Keratinocyte (primary cell): ENCODE measurements around the gene ARPP19. TPM values are rescaled to one million over a fixed set of nuclear protein-coding genes. Genes with fewer than 3 reads are reported as not detected.
A peak's percentile ranks its signal among the peaks of the same experiment; 100 is the strongest.

ENCODE experiments used
- DNase-seq: peaks from one replicate; pipeline ENCODE4 v3.0.0-alpha.2; 2011; ENCODE audit warnings: low read depth, missing footprints, low spot score
- FAIRE-seq: peaks from 2 replicates; lab custom pipeline; 2011; peaks lifted over from hg19 to GRCh38; lab: Jason Lieb, UNC
- H2AFZ ChIP-seq: 2 replicates; pipeline ENCODE4 v1.6.0; 2012; ENCODE audit warnings: low read length, control low read depth, inconsistent platforms; ENCODE audit not compliant: control insufficient read depth
- H3K27ac ChIP-seq: 2 replicates; pipeline ENCODE4 v1.5.1; 2011; ENCODE audit warnings: low read length; ENCODE audit not compliant: control insufficient read depth, insufficient read depth
- H3K27me3 ChIP-seq: 3 replicates; pipeline ENCODE4 v1.6.0; 2011; ENCODE audit warnings: low read length; ENCODE audit not compliant: control insufficient read depth, insufficient read depth; ENCODE audit errors: extremely low read depth
- H3K36me3 ChIP-seq, 2 experiments: 2 replicates in 1 of 2; 3 replicates in 1 of 2; pipeline ENCODE4 v1.5.1; 2011; ENCODE audit warnings: low read length in 2 of 2, mild to moderate bottlenecking in 1 of 2; ENCODE audit not compliant: control insufficient read depth in 2 of 2, insufficient read depth in 2 of 2; ENCODE audit errors: extremely low read depth in 1 of 2
- H3K4me1 ChIP-seq: 3 replicates; pipeline ENCODE4 v1.5.1; 2011; ENCODE audit warnings: low read length; ENCODE audit not compliant: control insufficient read depth, insufficient read depth; ENCODE audit errors: extremely low read depth
- H3K4me2 ChIP-seq: 3 replicates; pipeline ENCODE4 v1.6.0; 2011; ENCODE audit warnings: low read depth, low read length; ENCODE audit not compliant: control insufficient read depth, insufficient read depth; ENCODE audit errors: extremely low read depth
- H3K4me3 ChIP-seq, 3 experiments: fragments of 200-600 bp in 1 of 3; sonication (generic) in 1 of 3; 2 replicates in 2 of 3; 3 replicates in 1 of 3; pipeline ENCODE4 v1.5.1; 2011 to 2016; ENCODE audit warnings: low read length in 3 of 3, mild to moderate bottlenecking in 3 of 3, control low read depth in 2 of 3, inconsistent platforms in 1 of 3, low read depth in 1 of 3, mixed read lengths in 1 of 3, mixed run types in 1 of 3, moderate library complexity in 1 of 3; ENCODE audit not compliant: control insufficient read depth in 2 of 3, insufficient read depth in 2 of 3; ENCODE audit errors: extremely low read depth in 1 of 3
- H3K79me2 ChIP-seq: 2 replicates; pipeline ENCODE4 v1.6.0; 2012; ENCODE audit warnings: low read length; ENCODE audit not compliant: control insufficient read depth, insufficient read depth
- H3K9ac ChIP-seq: 3 replicates; pipeline ENCODE4 v1.6.0; 2011; ENCODE audit warnings: low read length; ENCODE audit not compliant: control insufficient read depth, insufficient read depth; ENCODE audit errors: extremely low read depth
- H3K9me1 ChIP-seq: 3 replicates; pipeline ENCODE4 v1.6.0; 2011; ENCODE audit warnings: low read length; ENCODE audit not compliant: control insufficient read depth, insufficient read depth; ENCODE audit errors: extremely low read depth
- H3K9me3 ChIP-seq: 2 replicates; pipeline ENCODE4 v1.5.1; 2012; ENCODE audit warnings: low read depth, low read length; ENCODE audit not compliant: control insufficient read depth
- H4K20me1 ChIP-seq: 3 replicates; pipeline ENCODE4 v1.6.0; 2011; ENCODE audit warnings: low read length; ENCODE audit not compliant: control insufficient read depth, insufficient read depth; ENCODE audit errors: extremely low read depth
- CTCF ChIP-seq, 3 experiments: IDR thresholded peaks in 1 of 3; conservative IDR thresholded peaks in 1 of 3; optimal IDR thresholded peaks in 1 of 3; 2 replicates in 2 of 3; 3 replicates in 1 of 3; pipeline versions ENCODE3 to v1.5.1; 2011; ENCODE audit warnings: low read length in 3 of 3, mild to moderate bottlenecking in 3 of 3, moderate library complexity in 2 of 3, control low read depth in 1 of 3, inconsistent platforms in 1 of 3; ENCODE audit not compliant: insufficient read depth in 2 of 3; ENCODE audit errors: extremely low read depth in 1 of 3
- EZH2 ChIP-seq: IDR thresholded peaks from one replicate; pipeline ENCODE4 v1.6.1; 2012; ENCODE audit warnings: inconsistent platforms, mild to moderate bottlenecking, low read length, moderate library complexity
- dilution Hi-C: fragments of 300-500 bp; cut with MboI; formaldehyde crosslinking; loops from one replicate; pipeline ENCODE4 v1.7.0; 2020; ENCODE audit warnings: low sequenced_read_pairs; ENCODE audit not compliant: extremely low pct_ligation_motif_present
- polyA plus RNA-seq, 5 experiments: library from polyadenylated mRNA; depleted of rRNA in 3 of 5; stranded (reverse) in 3 of 5; stranded (forward) in 1 of 5; unstranded in 1 of 5; fragments of >200 nt; gene quantifications; 1 replicate in 1 of 5; 2 replicates in 3 of 5; 3 replicates in 1 of 5; pipeline versions ENCODE4 v1.2.1 to v1.2.3, GENCODE V29; 2011 to 2012; ENCODE audit warnings: missing spikeins in 2 of 5, low read depth in 1 of 5, low replicate concordance in 1 of 5

Gene ARPP19
- polyA plus RNA-seq, 1 donor (not counting 4 experiments of a cell fraction or from before 2014, with no cell fraction given), result 128 TPM

DNA sequence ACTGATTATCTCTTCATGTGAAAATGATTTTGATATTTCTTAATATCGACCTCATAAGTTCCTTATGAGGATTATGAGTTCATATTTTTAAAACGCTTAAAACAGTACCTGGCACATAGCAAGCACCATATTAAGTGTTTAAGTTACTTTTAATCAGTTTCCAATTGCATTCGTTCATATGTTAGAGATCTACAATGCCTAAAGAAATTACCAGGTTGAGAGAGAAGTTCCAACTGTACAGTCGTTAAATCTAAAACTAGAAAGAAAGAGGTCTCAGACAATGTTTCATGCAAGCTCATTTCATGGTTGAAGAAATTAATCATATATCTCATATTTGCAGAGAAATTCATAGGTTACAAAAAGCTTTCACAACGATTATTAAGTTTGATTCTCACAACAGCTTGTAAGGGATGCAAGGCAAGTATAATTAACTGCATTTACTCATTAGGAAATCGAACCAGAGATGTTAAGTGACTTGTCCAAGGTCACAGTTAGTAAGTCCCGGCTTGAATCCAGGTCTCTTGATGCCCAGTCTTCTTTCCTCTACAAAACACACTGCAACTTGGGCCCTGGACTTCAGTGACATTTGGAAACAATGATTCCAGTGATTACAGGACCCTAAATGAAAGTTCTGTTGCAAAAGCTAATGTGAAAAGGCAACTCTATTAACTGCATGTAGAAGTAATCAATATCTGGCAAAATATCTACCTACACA lies 41.5 kb downstream of the ARPP19 start:
- peaks cover 42% of the 10 kb centered on the region for H3K79me2 ChIP-seq
- dilution Hi-C loops, result no loop called here
- no peak for FAIRE-seq

GRCh38 chr15:52524223-52525136 lies 44.4 kb downstream of the ARPP19 start:
- DNase-seq, result no peak
- Histone ChIP-seq H3K9ac (no peak overlapping the region), H3K4me2 (no peak overlapping the region), H3K79me2 (peaks cover 71% of the 10 kb centered on the region), H3K36me3 (no peaks in the 10 kb centered on the region), H4K20me1 (no peaks in the 10 kb centered on the region), H3K4me3 (no peak overlapping the region), H3K4me1 (peaks cover 54% of the 10 kb centered on the region), H3K27me3 (no peaks in the 10 kb centered on the region), H2AFZ (no peak overlapping the region), H3K9me1 (no peaks in the 10 kb centered on the region), H3K9me3 (no peaks in the 10 kb centered on the region), H3K27ac (peak overlapping the region; percentile 69)
- dilution Hi-C loops, result no loop called here
- TF ChIP-seq EZH2, result no peak
- TF ChIP-seq CTCF (optimal IDR thresholded peaks at IDR 0.05 in 1 of 3, IDR thresholded peaks at IDR 0.05 in 1 of 3, conservative IDR thresholded peaks at IDR 0.05 in 1 of 3; ENCODE audit: extremely low read depth in 1 of 3, insufficient read depth in 2 of 3, low read length in 3 of 3), result no peak
- FAIRE-seq, result no peak

More for the DNA sequence above, 41.5 kb downstream of the ARPP19 start:
- TF ChIP-seq EZH2, result no peak
- no peak for TF ChIP-seq CTCF (optimal IDR thresholded peaks at IDR 0.05 in 1 of 3, IDR thresholded peaks at IDR 0.05 in 1 of 3, conservative IDR thresholded peaks at IDR 0.05 in 1 of 3; ENCODE audit: extremely low read depth in 1 of 3, insufficient read depth in 2 of 3, low read length in 3 of 3)
- Histone ChIP-seq H3K9me3 (no peaks in the 10 kb centered on the region), H3K4me3 (peak overlapping the region; percentile 57 to 92 (median 88)), H3K27ac (peak overlapping the region; percentile 65), H3K9ac (peak overlapping the region; percentile 82), H3K36me3 (no peaks in the 10 kb centered on the region), H3K9me1 (no peaks in the 10 kb centered on the region), H3K4me2 (peak overlapping the region; percentile 89), H3K27me3 (no peaks in the 10 kb centered on the region), H3K4me1 (peaks cover 47% of the 10 kb centered on the region), H2AFZ (no peak overlapping the region), H4K20me1 (no peaks in the 10 kb centered on the region)
- DNase-seq, result no peak
